NOMO-1 treated with dmso at 0.1 percent for 144 hours (cell line): ENCODE measurements around the gene SP140.
"Not testable (repeated sequence)": the region's sequence is repeated elsewhere in the genome, so short reads cannot be mapped to it uniquely, and the experiment has no call there.

Experiments
- DNase-seq: peaks from one replicate; lab custom pipeline; 2025; ENCODE audit not compliant: unreplicated experiment; lab: John Stamatoyannopoulos, UW

SP140 gene

GRCh38 chr2:230325316-230326243 lies 100.0 kb downstream of the SP140 start:
- no peak for DNase-seq

DNA sequence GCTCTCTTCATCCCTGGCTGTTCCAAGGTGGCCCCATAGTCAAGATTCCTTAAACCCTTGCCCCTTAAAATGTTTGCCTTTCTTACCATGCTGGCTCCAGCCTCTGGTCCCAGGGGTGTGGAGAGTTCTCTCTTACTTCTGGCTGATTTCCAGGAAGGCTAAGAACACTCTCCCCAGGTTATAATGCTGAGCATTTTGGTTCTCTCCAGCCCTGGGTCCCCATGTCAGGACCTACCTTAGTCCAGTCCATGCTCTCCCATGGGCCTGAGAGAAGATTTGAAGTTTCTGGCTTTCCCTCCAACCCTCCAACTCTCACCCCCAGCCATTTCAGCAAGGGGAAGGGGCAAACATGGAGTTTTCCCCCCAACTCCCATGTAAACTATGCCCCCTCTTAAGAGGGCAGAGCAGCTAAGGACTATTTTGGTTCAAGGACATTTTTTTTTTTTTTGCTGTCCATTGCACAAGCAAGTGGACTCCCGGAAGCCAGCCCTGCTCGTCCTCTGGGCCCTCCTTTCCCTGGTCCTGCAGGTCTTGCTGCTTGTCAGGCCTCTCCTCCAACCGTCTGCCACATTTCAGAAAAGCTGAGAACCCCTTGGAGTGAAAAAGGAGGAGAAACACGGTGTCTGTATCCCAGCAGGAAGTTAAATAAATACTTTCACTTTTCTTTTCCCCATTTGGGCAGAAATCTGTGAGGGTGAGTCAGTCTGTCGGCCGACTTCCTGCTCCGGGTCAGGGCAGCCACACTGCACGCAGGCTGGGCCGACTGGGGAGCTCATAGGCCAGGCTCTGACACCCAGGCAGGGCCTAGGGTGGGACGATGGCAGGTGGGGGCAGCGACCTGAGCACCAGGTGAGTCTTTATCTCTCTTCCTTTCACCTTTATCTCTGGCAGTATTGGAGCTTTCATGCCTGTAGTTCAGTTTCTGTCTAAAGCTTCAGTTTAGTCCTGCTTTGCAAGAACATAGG lies 101.2 kb downstream of the SP140 start, which contains the start of gene SP140L:
SP140L (plus strand) TSS at position 741 of the 965 bp plus-strand sequence; CDS start at position 818, 77 bp downstream.
- DNase-seq, result peak; percentile 73

DNA sequence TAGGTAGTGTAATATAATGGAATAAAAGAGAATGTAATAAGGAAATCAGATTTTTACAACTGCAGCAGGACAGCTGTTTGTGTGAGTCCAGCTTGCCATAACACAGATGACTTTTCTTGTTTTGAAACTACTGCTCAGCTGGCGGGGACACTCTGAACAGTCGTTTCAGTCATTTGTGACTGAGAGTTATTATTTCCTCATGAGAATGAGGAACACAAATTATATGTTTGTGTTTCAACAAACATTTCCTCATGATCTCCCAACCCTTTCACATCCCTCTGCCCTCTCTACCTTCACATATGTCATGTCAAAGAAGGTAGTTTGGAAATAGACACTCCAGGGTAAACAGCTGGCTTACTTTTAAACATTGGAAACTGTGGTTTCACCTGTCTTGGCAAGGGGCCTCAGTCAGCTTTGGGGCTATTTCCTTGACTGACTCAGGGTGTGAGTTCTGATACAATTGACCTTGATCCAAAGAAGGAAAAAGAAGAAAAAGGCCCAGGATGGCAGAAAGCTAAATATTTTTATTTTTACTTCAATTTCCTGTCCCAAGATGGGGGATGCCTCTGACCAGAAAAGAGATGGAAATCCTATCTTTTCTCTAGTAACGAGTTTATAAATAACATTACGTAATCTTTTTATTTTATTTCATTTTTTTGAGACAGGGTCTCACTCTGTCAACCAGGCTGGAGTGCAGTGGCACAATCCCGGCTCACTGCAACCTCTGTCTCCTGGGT lies 102.0 kb downstream of the SP140 start:
- peak; percentile 24 for DNase-seq

GRCh38 chr2:230328155-230328458 lies 102.6 kb downstream of the SP140 start:
- no peak for DNase-seq

DNA sequence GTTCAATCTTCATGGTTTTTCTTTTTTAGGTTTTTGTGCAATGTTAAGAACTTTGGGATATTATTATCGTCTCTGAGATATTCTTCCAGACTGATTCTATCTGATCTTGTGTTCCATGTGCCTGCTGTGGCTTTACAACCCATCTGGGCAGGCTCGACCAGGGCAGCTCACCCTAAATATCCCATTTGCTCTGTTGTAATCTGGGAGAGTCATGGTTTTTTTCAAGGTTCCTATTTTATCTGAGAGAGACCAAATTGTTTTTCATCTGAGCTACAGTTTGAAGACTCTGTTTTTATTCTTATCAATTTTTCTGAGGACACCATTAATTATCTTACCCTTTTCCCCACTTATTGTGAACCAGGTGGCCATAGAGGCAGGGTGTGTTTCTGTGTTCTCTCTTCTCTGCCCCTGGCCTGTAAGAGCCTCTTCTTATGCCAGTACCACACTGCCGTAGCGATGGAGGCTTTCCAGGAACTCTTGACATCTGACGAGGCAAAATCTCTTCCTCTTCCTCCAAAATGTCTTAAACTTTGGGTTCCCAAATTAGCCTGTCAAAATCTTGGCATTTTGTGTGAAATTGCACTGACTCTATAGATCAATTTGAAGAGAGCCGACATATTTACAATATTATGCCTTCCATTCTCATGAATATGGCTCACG lies 104.5 kb downstream of the SP140 start:
- DNase-seq, result no peak

DNA sequence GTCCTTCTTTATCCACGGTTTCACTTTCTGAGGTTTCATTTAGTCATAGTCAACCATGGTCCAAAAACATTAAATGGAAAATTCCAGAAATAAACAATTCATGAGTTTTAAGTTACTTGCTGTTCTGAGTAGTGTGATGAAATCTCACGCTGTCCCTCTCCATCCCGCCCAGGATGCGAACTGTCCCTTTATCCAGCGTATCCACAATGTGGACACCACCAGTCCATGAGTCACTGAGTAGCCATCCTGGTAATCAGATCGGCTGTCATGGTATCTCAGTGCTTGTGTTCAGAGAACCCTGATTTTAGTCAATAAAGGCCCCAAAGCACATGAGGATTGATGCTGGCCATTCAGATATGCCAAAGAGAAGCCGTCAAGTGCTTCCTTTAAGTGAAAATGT lies 105.2 kb downstream of the SP140 start:
- no peak for DNase-seq

DNA sequence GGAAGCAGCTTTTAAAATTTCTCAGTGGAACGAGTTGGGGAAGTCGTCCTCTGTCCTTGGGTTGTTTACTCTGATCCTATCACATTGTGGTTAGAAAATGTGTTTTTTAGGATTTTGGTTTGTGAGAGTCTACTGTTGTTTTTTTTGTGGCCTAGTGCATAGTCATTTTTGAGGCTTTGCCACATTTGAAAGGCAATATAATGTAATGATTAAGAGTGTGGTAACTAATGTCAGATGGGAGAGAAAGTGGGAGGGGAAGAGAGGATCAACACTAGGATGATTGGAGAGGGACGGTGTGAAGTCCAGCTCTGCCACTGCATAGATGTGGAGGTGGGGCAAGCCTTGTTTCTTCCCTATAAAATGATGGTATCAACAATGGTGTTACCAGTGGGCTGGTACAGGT lies 109.9 kb downstream of the SP140 start:
- no peak for DNase-seq

GRCh38 chr2:230335864-230336506 lies 110.4 kb downstream of the SP140 start:
- no peak for DNase-seq

- not testable (repeated sequence) for DNase-seq
Measured at GRCh38 chr2:230341936-230342528, 116.5 kb downstream of the SP140 start.

- DNase-seq, result not testable (repeated sequence)
Measured at GRCh38 chr2:230343041-230343624, 117.6 kb downstream of the SP140 start.

DNA sequence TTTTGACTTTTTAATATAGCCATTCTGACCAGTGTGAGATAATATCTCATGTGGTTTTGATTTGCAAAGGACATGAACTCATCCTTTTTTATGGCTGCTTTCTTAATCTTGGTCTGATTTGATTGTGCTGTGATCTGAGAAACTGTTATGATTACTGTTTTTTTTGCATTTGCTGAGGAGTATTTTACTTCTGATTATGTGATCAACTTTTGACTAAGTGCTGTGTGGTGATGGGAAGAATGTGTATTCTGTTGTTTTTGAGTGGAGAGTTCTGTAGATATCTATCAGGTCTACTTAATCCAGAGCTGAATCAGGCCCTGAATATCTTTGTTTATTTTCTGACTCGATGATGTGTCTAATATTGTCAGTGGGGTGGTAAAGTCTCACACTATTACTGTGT lies 118.2 kb downstream of the SP140 start:
- no peak for DNase-seq

DNA sequence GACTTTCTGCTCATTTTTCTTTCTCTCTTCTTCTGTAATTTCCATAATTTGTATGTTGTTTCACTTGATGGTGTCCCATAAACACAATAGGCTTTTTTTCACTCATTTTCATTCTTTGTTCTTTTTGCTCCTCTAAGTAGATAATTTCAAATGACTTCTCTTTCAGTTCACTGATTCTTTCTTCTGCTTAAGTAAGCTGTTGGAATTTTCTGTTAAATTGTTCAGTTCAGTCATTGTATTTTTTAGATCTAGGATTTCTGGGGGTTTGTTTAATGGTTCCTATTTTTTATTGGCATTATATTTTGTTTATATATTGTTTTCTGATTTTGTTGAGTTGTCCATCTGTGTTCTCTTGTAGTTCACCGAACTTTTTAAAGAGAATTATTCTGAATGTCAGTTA lies 120.9 kb downstream of the SP140 start:
- no peak for DNase-seq

- DNase-seq, result no peak
Measured at GRCh38 chr2:230346921-230347533, 121.5 kb downstream of the SP140 start.

GRCh38 chr2:230347659-230348305 lies 122.2 kb downstream of the SP140 start:
- DNase-seq, result no peak

DNA sequence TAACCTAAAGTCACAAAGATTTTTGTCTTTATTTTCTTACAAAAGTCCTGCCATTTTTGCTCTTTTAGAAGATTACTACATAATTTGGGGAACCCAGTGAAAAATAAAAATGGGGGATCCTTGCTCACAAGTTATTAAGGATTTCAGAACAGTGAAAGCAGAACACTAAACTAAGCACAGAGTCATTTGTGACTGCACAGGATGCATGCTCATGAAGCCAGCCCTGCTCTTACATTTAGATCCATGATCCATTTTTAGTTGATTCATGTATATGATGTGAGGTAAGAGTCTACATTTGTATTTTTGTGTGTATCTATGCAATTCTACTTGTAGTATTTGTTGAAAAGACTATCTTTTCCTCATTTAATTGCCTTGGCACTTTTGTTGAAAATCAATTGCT lies 123.3 kb downstream of the SP140 start:
- no peak for DNase-seq

DNA sequence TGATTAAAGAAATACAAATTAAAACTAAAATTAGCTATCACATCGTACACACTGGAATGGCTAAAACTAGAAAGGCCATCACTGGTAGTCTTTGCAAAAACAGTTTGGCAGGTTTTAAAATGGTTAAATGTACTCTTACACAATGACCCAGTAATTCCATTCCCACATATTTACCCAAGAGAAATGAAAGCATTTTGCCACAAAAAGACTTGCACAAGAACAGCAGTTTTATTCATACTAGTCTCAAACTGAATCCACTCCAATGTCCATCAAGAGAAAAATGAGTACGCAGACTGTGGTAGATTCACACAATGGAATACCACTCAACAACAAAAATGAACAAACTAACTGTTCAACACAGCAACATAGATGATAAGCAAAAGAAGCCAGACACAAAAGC lies 130.5 kb downstream of the SP140 start:
- DNase-seq, result no peak

- no peak for DNase-seq
Measured at GRCh38 chr2:230358305-230358704, 132.8 kb downstream of the SP140 start.

DNA sequence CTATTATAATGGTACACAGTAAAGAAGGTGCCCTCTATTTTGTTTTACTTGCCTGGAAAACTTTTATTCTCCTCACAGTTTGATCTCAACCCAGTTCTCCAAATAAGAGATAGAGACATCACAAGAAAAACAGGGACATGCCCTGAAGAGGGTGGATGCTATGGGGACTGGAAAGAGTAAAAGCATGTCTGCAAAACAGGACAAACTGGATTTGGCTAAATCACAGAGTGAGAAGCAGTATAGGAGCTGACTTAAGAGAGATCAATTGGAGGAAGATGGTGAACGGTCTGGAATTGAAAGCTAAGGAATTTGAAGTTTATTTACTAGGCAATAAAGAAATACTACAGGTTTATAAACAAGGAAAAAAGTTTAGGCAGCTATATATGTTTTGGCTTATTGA lies 134.5 kb downstream of the SP140 start:
- no peak for DNase-seq
